HG03064 (cell line): ENCODE measurements around the gene SEPHS1.
"Not testable (repeated sequence)": the region's sequence is repeated elsewhere in the genome, so short reads cannot be mapped to it uniquely, and the experiment has no call there.

Source experiments
- ATAC-seq: cut with Tn5 transposase; IDR thresholded peaks from one replicate; pipeline ENCODE4 v1.9.1; 2021; ENCODE audit warnings: low read depth; ENCODE audit not compliant: unreplicated experiment

Gene SEPHS1

GRCh38 chr10:13291821-13292773, 56.0 kb downstream of the SEPHS1 start:
- ATAC-seq = no peak

DNA sequence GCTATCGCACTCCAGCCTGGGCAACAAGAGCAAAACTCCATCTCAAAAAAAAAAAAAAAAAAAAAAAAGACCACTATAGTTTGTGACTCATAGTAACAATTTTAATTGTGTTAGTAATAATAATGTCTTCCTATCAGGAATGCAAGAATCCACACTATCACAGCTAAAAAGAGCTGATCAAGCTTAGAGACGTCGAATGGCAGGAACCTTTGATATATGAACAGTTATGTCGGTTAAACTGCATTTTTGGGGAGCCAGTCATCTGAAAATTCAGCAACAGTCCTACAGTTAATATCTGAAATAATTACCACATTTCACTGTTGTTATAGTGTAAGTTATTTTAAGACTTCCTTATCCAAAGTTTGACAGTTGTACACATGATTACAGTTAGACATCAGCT, 57.0 kb downstream of the SEPHS1 start:
- ATAC-seq = no peak

- ATAC-seq = no peak
These were observed 64.0 kb downstream of the SEPHS1 start for GRCh38 chr10:13284050-13284449.

GRCh38 chr10:13282348-13282747, 65.7 kb downstream of the SEPHS1 start:
- ATAC-seq = not testable (repeated sequence)

DNA sequence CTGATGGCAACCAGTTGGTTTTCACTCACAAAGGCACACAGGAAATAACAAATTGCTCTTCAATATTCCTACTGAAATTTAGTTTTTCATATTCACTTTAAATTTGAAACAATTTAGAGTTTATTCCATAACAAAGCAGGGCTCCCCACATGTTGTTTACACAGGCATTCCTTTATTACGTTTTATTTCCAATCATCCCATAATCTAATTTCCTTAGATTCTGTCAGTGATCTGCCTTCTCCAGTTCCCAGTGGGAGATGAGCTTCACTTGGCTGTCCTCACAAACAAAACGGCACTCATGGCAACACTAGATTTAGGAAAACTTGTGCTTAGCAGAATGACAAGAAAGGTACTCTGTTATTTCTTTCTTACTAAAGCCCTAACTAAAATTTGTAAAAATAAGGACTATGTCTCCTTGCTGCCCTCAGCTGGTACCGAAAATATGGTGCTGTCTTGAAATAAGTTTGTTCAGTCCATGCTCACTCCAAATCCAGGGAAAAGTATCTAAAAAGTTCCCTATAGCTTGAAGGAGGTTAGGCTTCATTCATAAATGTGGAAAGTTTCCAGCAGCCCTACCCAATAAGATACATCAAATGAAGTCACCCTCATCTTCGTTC, 71.2 kb downstream of the SEPHS1 start:
- no peak for ATAC-seq

DNA sequence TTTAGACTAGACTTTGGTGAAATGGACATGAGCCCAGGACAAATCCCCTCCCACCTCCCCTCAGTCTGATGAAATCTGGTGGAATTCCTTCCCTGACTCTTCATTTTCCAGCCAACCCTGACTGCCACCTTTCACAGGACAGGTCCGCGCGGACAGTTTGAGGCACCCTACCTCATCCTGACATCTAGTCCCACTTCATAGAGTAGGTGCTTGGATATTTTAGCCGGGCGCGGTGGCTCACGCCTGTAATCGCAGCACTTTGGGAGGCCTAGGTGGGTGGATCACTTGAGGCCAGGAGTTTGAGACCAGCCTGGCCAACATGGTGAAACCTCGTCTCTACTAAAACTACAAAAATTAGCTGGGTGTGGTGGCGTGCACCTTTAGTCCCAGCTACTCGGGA, 71.9 kb downstream of the SEPHS1 start:
- ATAC-seq = not testable (repeated sequence)

DNA sequence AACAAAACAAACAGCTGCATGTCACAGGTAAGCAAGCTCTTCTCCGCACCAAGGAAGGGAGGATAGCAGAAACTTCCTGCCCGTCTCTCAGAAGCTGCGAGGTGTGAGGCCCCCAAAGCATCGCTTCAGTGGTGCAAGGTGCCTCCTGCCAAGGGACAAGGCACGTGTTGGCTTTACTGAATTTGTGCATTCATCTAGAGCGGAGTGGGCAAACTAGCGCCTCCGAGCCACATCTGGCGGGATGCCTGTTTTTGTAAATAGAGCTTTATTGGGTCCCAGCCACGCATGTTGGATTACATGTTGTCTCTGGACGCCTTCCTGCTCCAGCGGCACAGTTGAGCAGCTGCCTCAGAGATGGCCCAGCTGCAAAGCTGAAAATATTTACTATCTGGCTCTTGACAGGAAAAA, 75.9 kb downstream of the SEPHS1 start:
- ATAC-seq = no peak

GRCh38 chr10:13271552-13272163, 76.4 kb downstream of the SEPHS1 start:
- ATAC-seq = no peak

GRCh38 chr10:13270877-13271551, 77.1 kb downstream of the SEPHS1 start:
- no peak for ATAC-seq

DNA sequence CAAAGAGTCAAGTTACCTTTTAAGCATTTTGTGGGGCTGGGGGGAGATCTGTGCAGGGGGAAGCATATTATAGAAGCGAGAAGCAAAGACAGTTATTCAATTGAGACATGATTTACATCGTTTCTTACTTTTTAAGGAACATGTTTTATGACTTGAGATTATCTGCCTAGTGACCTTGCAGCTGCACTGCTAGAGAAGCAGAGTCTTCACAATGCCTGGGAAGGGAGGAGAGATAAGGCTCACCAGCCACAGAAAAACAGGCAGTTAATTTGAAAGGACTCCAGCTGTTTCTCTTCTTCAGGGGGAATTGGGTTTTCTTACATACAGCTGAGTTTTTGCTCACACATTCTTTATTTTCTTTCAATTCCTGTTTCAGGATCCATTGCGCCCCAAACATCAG, 79.3 kb downstream of the SEPHS1 start:
- no peak for ATAC-seq

GRCh38 chr10:13268310-13268709, 79.8 kb downstream of the SEPHS1 start:
- ATAC-seq = no peak
